ENCODE data around the gene SORCS3. TPM values are rescaled to one million over a fixed set of nuclear protein-coding genes. Genes with fewer than 3 reads are reported as not detected.

The SORCS3 gene
- total RNA-seq, 2 donors from 2014 or later: 0.68 TPM; not detected in 1

GRCh38 chr10:104795411-104795810 lies 154.3 kb downstream of the SORCS3 start:
- H3K27ac Mint-ChIP-seq: no peak overlapping the region
- no peaks in the 10 kb centered on the region for H3K9me3 ChIP-seq (ENCODE audit: control insufficient read depth, low read length)
- no peaks in the 10 kb centered on the region for H3K9me3 Mint-ChIP-seq
- no peak for TF ChIP-seq CTCF (conservative IDR thresholded peaks at IDR 0.05)
- H3K4me1 Mint-ChIP-seq: peaks cover 34% of the 10 kb centered on the region
- H3K36me3 ChIP-seq (ENCODE audit: control insufficient read depth, insufficient read depth, low read length): no peaks in the 10 kb centered on the region
- no peak overlapping the region for H3K9ac ChIP-seq (ENCODE audit: extremely low read depth, low read length, poor library complexity, severe bottlenecking)
- H3K4me3 ChIP-seq (ENCODE audit: low read length): no peak overlapping the region
- no peak overlapping the region for H3K4me3 Mint-ChIP-seq
- H3K27me3 ChIP-seq (ENCODE audit: control insufficient read depth, insufficient read depth, low read length, poor library complexity, severe bottlenecking): no peaks in the 10 kb centered on the region
- no peaks in the 10 kb centered on the region for H3K27me3 Mint-ChIP-seq (ENCODE audit: insufficient read depth)
- H3K36me3 Mint-ChIP-seq (ENCODE audit: low read depth): no peaks in the 10 kb centered on the region
- H3K4me1 ChIP-seq (ENCODE audit: control insufficient read depth, insufficient read depth, low read length): peaks cover 16% of the 10 kb centered on the region
- WGBS, 2 experiments (ENCODE audit: insufficient coverage in 1 of 2, insufficient read length in 1 of 2): 90 to 93% methylated on average over 3 of the region's 3 CpGs
- no peak overlapping the region for H3K27ac ChIP-seq (ENCODE audit: low read depth, low read length)
- no peak for DNase-seq

GRCh38 chr10:104796823-104797222 lies 155.7 kb downstream of the SORCS3 start:
- Mint-ChIP-seq H3K4me1 (peaks cover 33% of the 10 kb centered on the region), H3K27me3 (ENCODE audit: insufficient read depth) (no peaks in the 10 kb centered on the region), H3K36me3 (ENCODE audit: low read depth) (no peaks in the 10 kb centered on the region), H3K9me3 (no peaks in the 10 kb centered on the region), H3K27ac (no peak overlapping the region), H3K4me3 (no peak overlapping the region)
- TF ChIP-seq CTCF (conservative IDR thresholded peaks at IDR 0.05): no peak
- peaks cover 10% of the 10 kb centered on the region for H3K4me1 ChIP-seq (ENCODE audit: control insufficient read depth, insufficient read depth, low read length)
- no peaks in the 10 kb centered on the region for H3K9me3 ChIP-seq (ENCODE audit: control insufficient read depth, low read length)
- DNase-seq: no peak
- H3K4me3 ChIP-seq (ENCODE audit: low read length): no peak overlapping the region
- H3K36me3 ChIP-seq (ENCODE audit: control insufficient read depth, insufficient read depth, low read length): no peaks in the 10 kb centered on the region
- no peaks in the 10 kb centered on the region for H3K27me3 ChIP-seq (ENCODE audit: control insufficient read depth, insufficient read depth, low read length, poor library complexity, severe bottlenecking)
- 67 to 97% methylated on average over 1 to 2 of the region's 2 CpGs for WGBS, 2 experiments (ENCODE audit: insufficient coverage in 1 of 2, insufficient read length in 1 of 2)
- H3K27ac ChIP-seq (ENCODE audit: low read depth, low read length): no peak overlapping the region
- no peak overlapping the region for H3K9ac ChIP-seq (ENCODE audit: extremely low read depth, low read length, poor library complexity, severe bottlenecking)

- Histone ChIP-seq H3K27ac (ENCODE audit: low read depth, low read length) (no peak overlapping the region), H3K36me3 (ENCODE audit: control insufficient read depth, insufficient read depth, low read length) (no peaks in the 10 kb centered on the region), H3K9ac (ENCODE audit: extremely low read depth, low read length, poor library complexity, severe bottlenecking) (no peak overlapping the region), H3K4me1 (ENCODE audit: control insufficient read depth, insufficient read depth, low read length) (no peaks in the 10 kb centered on the region), H3K27me3 (ENCODE audit: control insufficient read depth, insufficient read depth, low read length, poor library complexity, severe bottlenecking) (no peaks in the 10 kb centered on the region), H3K4me3 (ENCODE audit: low read length) (no peak overlapping the region), H3K9me3 (ENCODE audit: control insufficient read depth, low read length) (no peaks in the 10 kb centered on the region)
- Mint-ChIP-seq H3K27me3 (ENCODE audit: insufficient read depth) (peaks cover 4% of the 10 kb centered on the region), H3K4me3 (no peak overlapping the region), H3K9me3 (no peaks in the 10 kb centered on the region), H3K4me1 (peaks cover 16% of the 10 kb centered on the region), H3K36me3 (ENCODE audit: low read depth) (no peaks in the 10 kb centered on the region), H3K27ac (no peak overlapping the region)
- no peak for TF ChIP-seq CTCF (conservative IDR thresholded peaks at IDR 0.05)
- no peak for DNase-seq
- 86% methylated on average over 1 of the region's 1 CpG; no CpG with 5 or more reads in 1 of the 2 experiments for WGBS, 2 experiments (ENCODE audit: insufficient coverage in 1 of 2, insufficient read length in 1 of 2)
Measured at GRCh38 chr10:104802941-104803340, 161.9 kb downstream of the SORCS3 start.

All from endodermal cell (in vitro differentiated cells).